ENCODE measurements around the gene DCUN1D3.

The DCUN1D3 gene

GRCh38 chr16:20849589-20850390 lies 50.4 kb downstream of the DCUN1D3 start:
- no peak overlapping the region for H3K9ac ChIP-seq (ENCODE audit: insufficient read length)
- H3K27ac ChIP-seq, result no peak overlapping the region
- TF ChIP-seq FOXP2 (optimal IDR thresholded peaks at IDR 0.05; ENCODE audit: control extremely low read depth, extremely low read length, insufficient read depth) (no peak), EZH2 (IDR thresholded peaks at IDR 0.05) (no peak), POLR2AphosphoS5 (IDR thresholded peaks at IDR 0.05; ENCODE audit: borderline replicate concordance, low read depth, low read length) (no peak)
- H3K4me3 ChIP-seq, result no peak overlapping the region
- no peaks in the 10 kb centered on the region for H3K36me3 ChIP-seq (ENCODE audit: insufficient read depth, low read length)
- no peaks in the 10 kb centered on the region for H3K9me3 ChIP-seq (ENCODE audit: low read depth, low read length)
- peak; percentile 10 for DNase-seq (ENCODE audit: low read depth, low spot score)

- H3K4me3 ChIP-seq, result no peak overlapping the region
- H3K9ac ChIP-seq (ENCODE audit: insufficient read length), result no peak overlapping the region
- no peak for DNase-seq (ENCODE audit: low read depth, low spot score)
- H3K36me3 ChIP-seq (ENCODE audit: insufficient read depth, low read length), result no peaks in the 10 kb centered on the region
- no peak overlapping the region for H3K27ac ChIP-seq
- no peaks in the 10 kb centered on the region for H3K9me3 ChIP-seq (ENCODE audit: low read depth, low read length)
- no peak for TF ChIP-seq FOXP2 (optimal IDR thresholded peaks at IDR 0.05; ENCODE audit: control extremely low read depth, extremely low read length, insufficient read depth)
- no peak for TF ChIP-seq POLR2AphosphoS5 (IDR thresholded peaks at IDR 0.05; ENCODE audit: borderline replicate concordance, low read depth, low read length)
- TF ChIP-seq EZH2 (IDR thresholded peaks at IDR 0.05), result no peak
Measured at GRCh38 chr16:20847550-20847949, 52.6 kb downstream of the DCUN1D3 start.

GRCh38 chr16:20846551-20846950 lies 53.6 kb downstream of the DCUN1D3 start:
- Histone ChIP-seq H3K4me3 (no peak overlapping the region), H3K9ac (ENCODE audit: insufficient read length) (no peak overlapping the region), H3K27ac (no peak overlapping the region), H3K9me3 (ENCODE audit: low read depth, low read length) (no peaks in the 10 kb centered on the region), H3K36me3 (ENCODE audit: insufficient read depth, low read length) (no peaks in the 10 kb centered on the region)
- TF ChIP-seq POLR2AphosphoS5 (IDR thresholded peaks at IDR 0.05; ENCODE audit: borderline replicate concordance, low read depth, low read length) (no peak), FOXP2 (optimal IDR thresholded peaks at IDR 0.05; ENCODE audit: control extremely low read depth, extremely low read length, insufficient read depth) (no peak), EZH2 (IDR thresholded peaks at IDR 0.05) (no peak)
- DNase-seq (ENCODE audit: low read depth, low spot score), result no peak

- TF ChIP-seq POLR2AphosphoS5 (IDR thresholded peaks at IDR 0.05; ENCODE audit: borderline replicate concordance, low read depth, low read length) (no peak), EZH2 (IDR thresholded peaks at IDR 0.05) (no peak)
- Histone ChIP-seq H3K4me3 (no peak overlapping the region), H3K36me3 (ENCODE audit: insufficient read depth, low read length) (no peaks in the 10 kb centered on the region), H3K9me3 (ENCODE audit: low read depth, low read length) (no peaks in the 10 kb centered on the region), H3K9ac (ENCODE audit: insufficient read length) (no peak overlapping the region), H3K27ac (no peak overlapping the region)
- DNase-seq (ENCODE audit: low read depth, low spot score), result no peak
Measured at GRCh38 chr16:20846030-20846429, 54.1 kb downstream of the DCUN1D3 start.

GRCh38 chr16:20844588-20844987 lies 55.6 kb downstream of the DCUN1D3 start:
- no peaks in the 10 kb centered on the region for H3K36me3 ChIP-seq (ENCODE audit: insufficient read depth, low read length)
- DNase-seq (ENCODE audit: low read depth, low spot score), result no peak
- H3K9me3 ChIP-seq (ENCODE audit: low read depth, low read length), result no peaks in the 10 kb centered on the region
- no peak overlapping the region for H3K9ac ChIP-seq (ENCODE audit: insufficient read length)
- TF ChIP-seq EZH2 (IDR thresholded peaks at IDR 0.05) (no peak), POLR2AphosphoS5 (IDR thresholded peaks at IDR 0.05; ENCODE audit: borderline replicate concordance, low read depth, low read length) (no peak), FOXP2 (optimal IDR thresholded peaks at IDR 0.05; ENCODE audit: control extremely low read depth, extremely low read length, insufficient read depth) (no peak)
- H3K27ac ChIP-seq, result no peak overlapping the region
- no peak overlapping the region for H3K4me3 ChIP-seq

- TF ChIP-seq POLR2AphosphoS5 (IDR thresholded peaks at IDR 0.05; ENCODE audit: borderline replicate concordance, low read depth, low read length) (no peak), EZH2 (IDR thresholded peaks at IDR 0.05) (no peak), FOXP2 (optimal IDR thresholded peaks at IDR 0.05; ENCODE audit: control extremely low read depth, extremely low read length, insufficient read depth) (no peak)
- H3K9me3 ChIP-seq (ENCODE audit: low read depth, low read length), result no peaks in the 10 kb centered on the region
- no peak for DNase-seq (ENCODE audit: low read depth, low spot score)
- H3K4me3 ChIP-seq, result no peak overlapping the region
- no peaks in the 10 kb centered on the region for H3K36me3 ChIP-seq (ENCODE audit: insufficient read depth, low read length)
- no peak overlapping the region for H3K9ac ChIP-seq (ENCODE audit: insufficient read length)
- H3K27ac ChIP-seq, result no peak overlapping the region
Measured at GRCh38 chr16:20844054-20844453, 56.1 kb downstream of the DCUN1D3 start.

GRCh38 chr16:20839504-20839903 lies 60.7 kb downstream of the DCUN1D3 start:
- Histone ChIP-seq H3K27ac (no peak overlapping the region), H3K4me3 (no peak overlapping the region), H3K9ac (ENCODE audit: insufficient read length) (no peak overlapping the region), H3K9me3 (ENCODE audit: low read depth, low read length) (no peaks in the 10 kb centered on the region), H3K36me3 (ENCODE audit: insufficient read depth, low read length) (peaks cover 9% of the 10 kb centered on the region)
- no peak for DNase-seq (ENCODE audit: low read depth, low spot score)
- no peak for TF ChIP-seq FOXP2 (optimal IDR thresholded peaks at IDR 0.05; ENCODE audit: control extremely low read depth, extremely low read length, insufficient read depth)
- no peak for TF ChIP-seq EZH2 (IDR thresholded peaks at IDR 0.05)
- TF ChIP-seq POLR2AphosphoS5 (IDR thresholded peaks at IDR 0.05; ENCODE audit: borderline replicate concordance, low read depth, low read length), result no peak

GRCh38 chr16:20838240-20838639 lies 61.9 kb downstream of the DCUN1D3 start:
- no peak overlapping the region for H3K27ac ChIP-seq
- no peaks in the 10 kb centered on the region for H3K9me3 ChIP-seq (ENCODE audit: low read depth, low read length)
- peaks cover 9% of the 10 kb centered on the region for H3K36me3 ChIP-seq (ENCODE audit: insufficient read depth, low read length)
- no peak for DNase-seq (ENCODE audit: low read depth, low spot score)
- H3K9ac ChIP-seq (ENCODE audit: insufficient read length), result no peak overlapping the region
- TF ChIP-seq EZH2 (IDR thresholded peaks at IDR 0.05), result no peak
- TF ChIP-seq POLR2AphosphoS5 (IDR thresholded peaks at IDR 0.05; ENCODE audit: borderline replicate concordance, low read depth, low read length), result no peak
- no peak overlapping the region for H3K4me3 ChIP-seq

- Histone ChIP-seq H3K9me3 (ENCODE audit: low read depth, low read length) (no peaks in the 10 kb centered on the region), H3K9ac (ENCODE audit: insufficient read length) (no peak overlapping the region), H3K4me3 (no peak overlapping the region), H3K27ac (no peak overlapping the region), H3K36me3 (ENCODE audit: insufficient read depth, low read length) (peaks cover 9% of the 10 kb centered on the region)
- TF ChIP-seq FOXP2 (optimal IDR thresholded peaks at IDR 0.05; ENCODE audit: control extremely low read depth, extremely low read length, insufficient read depth) (no peak), EZH2 (IDR thresholded peaks at IDR 0.05) (no peak), POLR2AphosphoS5 (IDR thresholded peaks at IDR 0.05; ENCODE audit: borderline replicate concordance, low read depth, low read length) (no peak)
- no peak for DNase-seq (ENCODE audit: low read depth, low spot score)
Measured at GRCh38 chr16:20833086-20833485, 67.1 kb downstream of the DCUN1D3 start.

Measured in SK-N-MC (cell line).